Measurements from ENCODE around the gene RGS12. TPM values are rescaled to one million over a fixed set of nuclear protein-coding genes. Genes with fewer than 3 reads are reported as not detected.

The RGS12 gene
- total and polyA plus RNA-seq, 2 experiments from 2014 or later, result 8.0 to 19.0 TPM

- H3K27ac Mint-ChIP-seq, result no peak overlapping the region
- H3K36me3 ChIP-seq (ENCODE audit: insufficient read depth), result no peaks in the 10 kb centered on the region
- H2AFZ ChIP-seq, result no peak overlapping the region
- H4K20me1 ChIP-seq (replicated peaks; ENCODE audit: insufficient read depth), result no peaks in the 10 kb centered on the region
- no peak for DNase-seq (ENCODE audit: low spot score)
- peaks cover 6% of the 10 kb centered on the region; the same call in 2 of the 3 replicates for H3K4me1 Mint-ChIP-seq
- no peak overlapping the region for H3K4me3 ChIP-seq
- H3K4me1 ChIP-seq (ENCODE audit: insufficient read depth), result no peaks in the 10 kb centered on the region
- H3K4me2 ChIP-seq, result no peak overlapping the region
- H3K9me2 ChIP-seq (ENCODE audit: insufficient read depth), result no peaks in the 10 kb centered on the region
- H3F3A ChIP-seq (replicated peaks; ENCODE audit: low read depth), result no peaks in the 10 kb centered on the region
- ATAC-seq, result no peak
- H3K27me3 ChIP-seq (ENCODE audit: insufficient read depth), result no peaks in the 10 kb centered on the region
- TF ChIP-seq CREB1 (CRISPR knock-in tag; IDR thresholded peaks at IDR 0.05; ENCODE audit: low read depth) (no peak), EZH2phosphoT487 (IDR thresholded peaks at IDR 0.05; ENCODE audit: unreplicated experiment) (no peak), REST (IDR thresholded peaks at IDR 0.05; ENCODE audit: unreplicated experiment) (no peak), ZNF462 (CRISPR knock-in tag; IDR thresholded peaks at IDR 0.05) (no peak), ETS1 (IDR thresholded peaks at IDR 0.05) (no peak), JUNB (IDR thresholded peaks at IDR 0.05; ENCODE audit: unreplicated experiment) (no peak), EZH2 (IDR thresholded peaks at IDR 0.05; ENCODE audit: low read depth, unreplicated experiment) (no peak), STAT1 (IDR thresholded peaks at IDR 0.05; ENCODE audit: unreplicated experiment) (no peak), POLR2AphosphoS5 (IDR thresholded peaks at IDR 0.05; ENCODE audit: low read depth) (no peak), ZNF331 (CRISPR knock-in tag; IDR thresholded peaks at IDR 0.05; ENCODE audit: low read depth) (no peak), CTCF (conservative IDR thresholded peaks at IDR 0.05; ENCODE audit: low read depth in 2 of 2) (no peak), ZNF114 (CRISPR knock-in tag; IDR thresholded peaks at IDR 0.05) (no peak)
- no peaks in the 10 kb centered on the region; the same call in 2 of the 3 replicates for H3K36me3 Mint-ChIP-seq (ENCODE audit: low read depth)
- H3K27ac ChIP-seq (ENCODE audit: low read depth), result no peak overlapping the region
- H3K27me3 Mint-ChIP-seq (ENCODE audit: insufficient read depth, low read depth, poor library complexity), result peaks cover 4% of the 10 kb centered on the region
- H3K9me3 Mint-ChIP-seq, result no peaks in the 10 kb centered on the region; the same call in 2 of the 3 replicates
- no peak overlapping the region for H3K4me3 Mint-ChIP-seq
- no peaks in the 10 kb centered on the region for H3K79me2 ChIP-seq (replicated peaks; ENCODE audit: insufficient read depth)
Measured at GRCh38 chr4:3252831-3253641, 39.8 kb upstream of the RGS12 start.

Data from GM23338 (cell line).